HG03571 (cell line): ENCODE data around the gene AFTPH.

Experiments used
- ATAC-seq: cut with Tn5 transposase; IDR thresholded peaks from one replicate; pipeline ENCODE4 v1.9.1; 2021; ENCODE audit not compliant: unreplicated experiment

AFTPH gene

GRCh38 chr2:64609942-64610281 is 85.8 kb downstream of the AFTPH start:
- ATAC-seq = no peak

- no peak for ATAC-seq
Observed at GRCh38 chr2:64610316-64610855, 86.3 kb downstream of the AFTPH start.

GRCh38 chr2:64612575-64613195 is 88.6 kb downstream of the AFTPH start:
- no peak for ATAC-seq

- no peak for ATAC-seq
Observed at GRCh38 chr2:64613276-64613675, 89.1 kb downstream of the AFTPH start.

GRCh38 chr2:64615192-64615763 is 91.2 kb downstream of the AFTPH start:
- no peak for ATAC-seq

- ATAC-seq = no peak
Observed at GRCh38 chr2:64615844-64616536, 91.9 kb downstream of the AFTPH start.

- no peak for ATAC-seq
Observed at GRCh38 chr2:64617631-64618151, 93.6 kb downstream of the AFTPH start.

- no peak for ATAC-seq
Observed at GRCh38 chr2:64620661-64621060, 96.5 kb downstream of the AFTPH start.

- ATAC-seq = no peak
Observed at GRCh38 chr2:64622443-64623241, 98.5 kb downstream of the AFTPH start.

- no peak for ATAC-seq
Observed at GRCh38 chr2:64623242-64623850, 99.2 kb downstream of the AFTPH start.

GRCh38 chr2:64624108-64624610 is 100.0 kb downstream of the AFTPH start:
- ATAC-seq = no peak

- ATAC-seq = no peak
Observed at GRCh38 chr2:64624862-64625261, 100.7 kb downstream of the AFTPH start.

GRCh38 chr2:64625299-64626145 is 101.4 kb downstream of the AFTPH start:
- ATAC-seq = no peak

GRCh38 chr2:64626146-64626809 is 102.2 kb downstream of the AFTPH start:
- no peak for ATAC-seq

- no peak for ATAC-seq
Observed at GRCh38 chr2:64626963-64627760, 103.0 kb downstream of the AFTPH start.

GRCh38 chr2:64627860-64628841 is 104.0 kb downstream of the AFTPH start:
- ATAC-seq = no peak

- ATAC-seq = no peak
Observed at GRCh38 chr2:64629329-64629781, 105.2 kb downstream of the AFTPH start.
